Measurements from ENCODE around the gene NOC4L. TPM values are rescaled to one million over a fixed set of nuclear protein-coding genes. Genes with fewer than 3 reads are reported as not detected.

Gene NOC4L
- total and polyA plus RNA-seq, 7 donors, result 7.9 to 36.7 (median 25.7) TPM

GRCh38 chr12:132171293-132171967, 27.2 kb downstream of the NOC4L start:
- H3K27me3 ChIP-seq (ENCODE audit: insufficient read depth in 3 of 3, low read length in 2 of 3), result peaks cover 0 to 68% (median 18%) of the 10 kb centered on the region in 3 donors
- H3K4me1 ChIP-seq, result no peaks in the 10 kb centered on the region
- no peaks in the 10 kb centered on the region for H3K9me3 ChIP-seq
- intact Hi-C loops (cut with DNase I), result no loop called here
- ATAC-seq, result peak in 1 of 4 donors; percentile 12
- no peak overlapping the region for H3K4me3 ChIP-seq
- no peaks in the 10 kb centered on the region for H3K36me3 ChIP-seq (ENCODE audit: insufficient read depth in 1 of 2, low read depth in 1 of 2)
- peak in 1 of 2 donors; percentile 27 for DNase-seq
- no peak overlapping the region for H3K27ac ChIP-seq
- 53 to 57% (median 56%) methylated on average over 22 to 24 of the region's 24 CpGs for WGBS, 3 donors
- TF ChIP-seq CTCF (IDR thresholded peaks at IDR 0.05), result no peak

DNA sequence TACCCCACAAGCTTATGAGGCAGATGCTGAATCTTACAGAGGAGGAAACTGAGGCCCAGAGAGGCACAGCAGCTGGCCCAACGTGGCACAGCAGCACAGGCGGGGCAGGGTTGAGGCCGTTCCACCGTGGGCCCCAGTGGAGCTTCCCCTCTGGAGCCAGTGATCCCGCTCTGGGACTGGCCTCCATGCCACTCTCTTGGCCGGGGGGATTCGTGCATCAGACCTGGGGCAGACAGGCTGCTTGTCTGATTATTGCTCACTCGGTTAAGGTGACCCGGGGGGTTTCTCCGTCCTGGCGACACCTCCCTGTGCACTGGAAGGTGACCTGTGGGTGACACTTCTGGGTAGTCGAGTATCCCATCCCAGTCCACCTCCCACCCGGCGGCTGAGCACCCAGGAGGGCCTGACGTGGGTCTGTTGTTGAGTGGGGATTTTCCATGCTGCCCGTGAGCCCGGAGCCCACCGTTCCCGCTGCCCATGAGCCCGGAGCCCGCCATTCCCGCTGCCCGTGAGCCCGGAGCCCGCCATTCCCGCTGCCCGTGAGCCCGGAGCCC, 27.8 kb downstream of the NOC4L start:
- no peak overlapping the region for H3K27ac ChIP-seq
- H3K9me3 ChIP-seq, result no peaks in the 10 kb centered on the region
- TF ChIP-seq CTCF (IDR thresholded peaks at IDR 0.05), result no peak
- ATAC-seq (no peak), DNase-seq (peak in 1 of 2 donors; percentile 34)
- H3K4me1 ChIP-seq, result no peaks in the 10 kb centered on the region
- H3K27me3 ChIP-seq (ENCODE audit: insufficient read depth in 3 of 3, low read length in 2 of 3), result peaks cover 0 to 71% (median 18%) of the 10 kb centered on the region in 3 donors
- intact Hi-C loops (cut with DNase I), result no loop called here
- H3K4me3 ChIP-seq, result no peak overlapping the region
- 76 to 82% (median 79%) methylated on average over 28 of the region's 28 CpGs for WGBS, 3 donors
- H3K36me3 ChIP-seq (ENCODE audit: insufficient read depth in 1 of 2, low read depth in 1 of 2), result no peaks in the 10 kb centered on the region

DNA sequence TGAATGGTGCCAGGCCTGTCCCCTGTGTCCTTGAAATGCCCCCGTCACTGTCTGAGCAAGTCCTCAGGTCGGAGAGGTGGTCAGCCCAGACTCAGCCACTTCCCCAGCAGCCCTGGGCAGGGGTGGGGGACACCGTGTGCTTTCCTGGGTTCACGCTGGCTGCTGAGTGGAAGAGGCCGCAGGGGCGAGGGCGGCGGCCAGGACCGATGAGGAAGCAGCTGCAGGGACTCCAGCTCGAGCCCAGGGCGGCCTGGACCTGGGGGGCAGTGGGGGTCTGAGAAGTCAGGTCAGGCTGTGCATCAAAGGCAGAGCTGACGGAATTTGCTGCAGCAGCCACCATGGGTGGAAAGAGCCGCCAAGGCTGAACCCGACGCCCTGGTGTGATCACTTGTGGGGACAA, 28.4 kb downstream of the NOC4L start:
- 51 to 61% (median 56%) methylated on average over 15 of the region's 15 CpGs for WGBS, 3 donors
- Histone ChIP-seq H3K4me3 (no peak overlapping the region), H3K9me3 (no peaks in the 10 kb centered on the region), H3K36me3 (ENCODE audit: insufficient read depth in 1 of 2, low read depth in 1 of 2) (no peaks in the 10 kb centered on the region), H3K4me1 (no peaks in the 10 kb centered on the region), H3K27me3 (ENCODE audit: insufficient read depth in 3 of 3, low read length in 2 of 3) (peaks cover 0 to 68% (median 20%) of the 10 kb centered on the region in 3 donors), H3K27ac (no peak overlapping the region)
- intact Hi-C loops (cut with DNase I), result no loop called here
- peak in 1 of 2 donors; percentile 44 for DNase-seq
- no peak for TF ChIP-seq CTCF (IDR thresholded peaks at IDR 0.05)
- ATAC-seq, result no peak

DNA sequence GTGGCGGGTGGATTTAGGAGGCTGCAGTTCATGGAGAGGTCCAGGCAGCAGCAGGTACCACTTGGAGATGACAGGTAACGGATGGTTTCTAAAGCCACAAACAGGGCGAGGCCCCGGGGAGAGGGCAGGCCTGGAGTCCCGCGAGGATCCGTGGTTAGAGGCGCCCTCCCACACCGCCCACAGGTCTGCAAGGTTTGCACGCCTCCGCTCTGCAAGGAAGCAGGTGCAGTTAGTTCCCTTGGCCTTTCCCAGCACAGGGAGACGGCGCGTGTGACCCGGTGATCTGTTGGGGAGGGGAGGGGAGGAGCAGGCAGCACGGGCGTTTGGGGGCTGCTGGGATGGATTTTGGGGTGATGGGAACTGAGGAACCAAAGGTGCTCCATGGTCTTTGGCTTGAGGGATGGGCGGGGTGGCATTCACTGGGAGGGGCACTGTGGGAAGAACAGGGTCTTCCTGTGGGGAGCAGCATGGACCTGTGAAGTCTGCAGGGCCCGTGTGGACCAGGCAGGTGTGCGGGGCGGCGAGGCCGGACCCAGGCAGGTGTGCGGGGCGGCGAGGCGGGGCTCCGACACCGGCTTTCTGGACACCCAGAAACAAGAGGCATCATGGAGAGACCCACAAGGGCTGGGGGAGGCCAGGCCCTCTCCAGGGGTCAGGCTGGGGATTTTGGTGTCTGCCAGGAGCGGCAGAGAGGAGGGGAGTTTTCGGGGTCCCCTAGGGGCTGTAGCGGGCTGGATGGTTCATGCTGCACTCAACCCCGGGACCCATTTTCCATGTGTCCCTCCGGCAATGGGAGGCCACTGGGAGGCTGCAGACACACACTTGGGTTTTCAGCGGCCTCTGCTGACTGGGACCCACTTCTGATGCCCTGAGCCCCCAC, 29.1 kb downstream of the NOC4L start:
- DNase-seq (peak; percentile 8 to 36), ATAC-seq (no peak)
- H3K36me3 ChIP-seq (ENCODE audit: insufficient read depth in 1 of 2, low read depth in 1 of 2), result no peaks in the 10 kb centered on the region
- 65 to 68% (median 66%) methylated on average over 31 to 35 of the region's 35 CpGs for WGBS, 3 donors
- intact Hi-C loops (cut with DNase I), result no loop called here
- H3K9me3 ChIP-seq, result no peaks in the 10 kb centered on the region
- H3K27ac ChIP-seq, result no peak overlapping the region
- H3K27me3 ChIP-seq (ENCODE audit: insufficient read depth in 3 of 3, low read length in 2 of 3), result peaks cover 0 to 67% (median 20%) of the 10 kb centered on the region in 3 donors
- no peak overlapping the region for H3K4me3 ChIP-seq
- no peak for TF ChIP-seq CTCF (IDR thresholded peaks at IDR 0.05)
- no peaks in the 10 kb centered on the region for H3K4me1 ChIP-seq
